ENCODE measurements around the gene BABAM2.

GRCh38 chr2:28247290-28247689, 356.8 kb downstream of the BABAM2 start:
- TF ChIP-seq CTCF (IDR thresholded peaks at IDR 0.05; ENCODE audit: low read depth, low read length, missing input control): no peak
- TF ChIP-seq TAF1 (conservative IDR thresholded peaks at IDR 0.05): no peak

Measured in liver (tissue), 3 donors.